Measurements from ENCODE around the gene RIF1. TPM values are rescaled to one million over a fixed set of nuclear protein-coding genes. Genes with fewer than 3 reads are reported as not detected.

RIF1 gene
- total and polyA plus RNA-seq, 5 donors from 2014 or later = 19.0 to 40.2 (median 25.3) TPM

GRCh38 chr2:151475071-151475470, 65.4 kb downstream of the RIF1 start:
- Histone ChIP-seq H3K4me1 (ENCODE audit: control insufficient read depth, insufficient read depth, low read length, poor library complexity, severe bottlenecking) (no peaks in the 10 kb centered on the region), H3K27ac (ENCODE audit: insufficient read depth, low read length, poor library complexity, severe bottlenecking) (no peak overlapping the region), H3K27me3 (ENCODE audit: control insufficient read depth, insufficient read depth, low read length) (no peaks in the 10 kb centered on the region), H3K36me3 (ENCODE audit: control insufficient read depth, insufficient read depth, low read length) (peaks cover 53% of the 10 kb centered on the region), H3K4me3 (ENCODE audit: low read depth, low read length) (no peak overlapping the region), H3K9me3 (ENCODE audit: control insufficient read depth in 2 of 2, low read length in 2 of 2) (no peaks in the 10 kb centered on the region)
- Mint-ChIP-seq H3K9me3 (peaks cover 0 to 2% (median 0%) of the 10 kb centered on the region in 7 donors), H3K27ac (no peak overlapping the region), H3K27me3 (no peaks in the 10 kb centered on the region), H3K4me1 (peaks cover 0 to 10% (median 8%) of the 10 kb centered on the region in 4 donors), H3K36me3 (peaks cover 39% of the 10 kb centered on the region), H3K4me3 (no peak overlapping the region)
- ATAC-seq (ENCODE audit: low read depth in 2 of 2) = no peak
- DNase-seq = peak in 1 of 3 donors; percentile 7

- Histone ChIP-seq H3K36me3 (ENCODE audit: control insufficient read depth, insufficient read depth, low read length) (peaks cover 47% of the 10 kb centered on the region), H3K4me3 (ENCODE audit: low read depth, low read length) (no peak overlapping the region), H3K9me3 (ENCODE audit: control insufficient read depth in 2 of 2, low read length in 2 of 2) (no peaks in the 10 kb centered on the region), H3K27ac (ENCODE audit: insufficient read depth, low read length, poor library complexity, severe bottlenecking) (no peak overlapping the region), H3K27me3 (ENCODE audit: control insufficient read depth, insufficient read depth, low read length) (no peaks in the 10 kb centered on the region), H3K4me1 (ENCODE audit: control insufficient read depth, insufficient read depth, low read length, poor library complexity, severe bottlenecking) (no peaks in the 10 kb centered on the region)
- no peak for ATAC-seq (ENCODE audit: low read depth in 2 of 2)
- Mint-ChIP-seq H3K4me3 (no peak overlapping the region), H3K36me3 (peaks cover 39% of the 10 kb centered on the region), H3K27ac (no peak overlapping the region), H3K9me3 (peaks cover 0 to 2% (median 0%) of the 10 kb centered on the region in 7 donors), H3K27me3 (no peaks in the 10 kb centered on the region), H3K4me1 (peaks cover under 1 to 15% (median 10%) of the 10 kb centered on the region in 4 donors)
- DNase-seq = no peak
Observed at GRCh38 chr2:151476287-151476686, 66.6 kb downstream of the RIF1 start.

- H3K4me1 ChIP-seq (ENCODE audit: control insufficient read depth, insufficient read depth, low read length, poor library complexity, severe bottlenecking) = no peaks in the 10 kb centered on the region
- no peak overlapping the region for H3K4me3 Mint-ChIP-seq
- no peak overlapping the region for H3K27ac ChIP-seq (ENCODE audit: insufficient read depth, low read length, poor library complexity, severe bottlenecking)
- DNase-seq (no peak), ATAC-seq (ENCODE audit: low read depth in 2 of 2) (no peak)
- no peaks in the 10 kb centered on the region for H3K9me3 Mint-ChIP-seq
- H3K27me3 ChIP-seq (ENCODE audit: control insufficient read depth, insufficient read depth, low read length) = no peaks in the 10 kb centered on the region
- H3K27me3 Mint-ChIP-seq = no peaks in the 10 kb centered on the region
- no peak overlapping the region for H3K27ac Mint-ChIP-seq
- H3K36me3 ChIP-seq (ENCODE audit: control insufficient read depth, insufficient read depth, low read length) = peaks cover 47% of the 10 kb centered on the region
- no peaks in the 10 kb centered on the region for H3K9me3 ChIP-seq (ENCODE audit: control insufficient read depth in 2 of 2, low read length in 2 of 2)
- peaks cover 0 to 23% (median 8%) of the 10 kb centered on the region in 4 donors for H3K4me1 Mint-ChIP-seq
- H3K4me3 ChIP-seq (ENCODE audit: low read depth, low read length) = no peak overlapping the region
- peaks cover 36% of the 10 kb centered on the region for H3K36me3 Mint-ChIP-seq
Observed at GRCh38 chr2:151478011-151478410, 68.3 kb downstream of the RIF1 start.

- Mint-ChIP-seq H3K4me1 (peaks cover 3 to 19% (median 8%) of the 10 kb centered on the region in 4 donors), H3K27ac (peak overlapping the region in 1 of 3 donors; percentile 80), H3K27me3 (no peaks in the 10 kb centered on the region), H3K9me3 (no peaks in the 10 kb centered on the region), H3K4me3 (no peak overlapping the region), H3K36me3 (peaks cover 45% of the 10 kb centered on the region)
- Histone ChIP-seq H3K9me3 (ENCODE audit: control insufficient read depth in 2 of 2, low read length in 2 of 2) (no peaks in the 10 kb centered on the region), H3K4me1 (ENCODE audit: control insufficient read depth, insufficient read depth, low read length, poor library complexity, severe bottlenecking) (no peaks in the 10 kb centered on the region), H3K27ac (ENCODE audit: insufficient read depth, low read length, poor library complexity, severe bottlenecking) (no peak overlapping the region), H3K27me3 (ENCODE audit: control insufficient read depth, insufficient read depth, low read length) (no peaks in the 10 kb centered on the region), H3K4me3 (ENCODE audit: low read depth, low read length) (no peak overlapping the region), H3K36me3 (ENCODE audit: control insufficient read depth, insufficient read depth, low read length) (peaks cover 21% of the 10 kb centered on the region)
- no peak for DNase-seq
- no peak for ATAC-seq (ENCODE audit: low read depth in 2 of 2)
Observed at GRCh38 chr2:151481744-151482143, 72.0 kb downstream of the RIF1 start.

GRCh38 chr2:151482171-151482725, 72.5 kb downstream of the RIF1 start:
- no peak overlapping the region for H3K27ac ChIP-seq (ENCODE audit: insufficient read depth, low read length, poor library complexity, severe bottlenecking)
- peak overlapping the region in 2 of 3 donors; percentile 18 to 80 for H3K27ac Mint-ChIP-seq
- H3K4me3 ChIP-seq (ENCODE audit: low read depth, low read length) = no peak overlapping the region
- no peaks in the 10 kb centered on the region for H3K27me3 Mint-ChIP-seq
- no peaks in the 10 kb centered on the region for H3K9me3 Mint-ChIP-seq
- H3K27me3 ChIP-seq (ENCODE audit: control insufficient read depth, insufficient read depth, low read length) = no peaks in the 10 kb centered on the region
- H3K4me3 Mint-ChIP-seq = no peak overlapping the region
- peaks cover 45% of the 10 kb centered on the region for H3K36me3 Mint-ChIP-seq
- DNase-seq (no peak), ATAC-seq (ENCODE audit: low read depth in 2 of 2) (no peak)
- no peaks in the 10 kb centered on the region for H3K9me3 ChIP-seq (ENCODE audit: control insufficient read depth in 2 of 2, low read length in 2 of 2)
- no peaks in the 10 kb centered on the region for H3K4me1 ChIP-seq (ENCODE audit: control insufficient read depth, insufficient read depth, low read length, poor library complexity, severe bottlenecking)
- H3K36me3 ChIP-seq (ENCODE audit: control insufficient read depth, insufficient read depth, low read length) = peaks cover 18% of the 10 kb centered on the region
- H3K4me1 Mint-ChIP-seq = peaks cover 3 to 19% (median 8%) of the 10 kb centered on the region in 4 donors

GRCh38 chr2:151483546-151483945, 73.8 kb downstream of the RIF1 start:
- H3K9me3 Mint-ChIP-seq = no peaks in the 10 kb centered on the region
- H3K36me3 Mint-ChIP-seq = peaks cover 42% of the 10 kb centered on the region

GRCh38 chr2:151484100-151484499, 74.4 kb downstream of the RIF1 start:
- Mint-ChIP-seq H3K9me3 (no peaks in the 10 kb centered on the region), H3K4me1 (peaks cover 3 to 12% (median 8%) of the 10 kb centered on the region in 4 donors), H3K36me3 (peaks cover 36% of the 10 kb centered on the region), H3K27ac (no peak overlapping the region), H3K27me3 (no peaks in the 10 kb centered on the region), H3K4me3 (no peak overlapping the region)
- Histone ChIP-seq H3K36me3 (ENCODE audit: control insufficient read depth, insufficient read depth, low read length) (peaks cover 11% of the 10 kb centered on the region), H3K27me3 (ENCODE audit: control insufficient read depth, insufficient read depth, low read length) (no peaks in the 10 kb centered on the region), H3K9me3 (ENCODE audit: control insufficient read depth in 2 of 2, low read length in 2 of 2) (no peaks in the 10 kb centered on the region), H3K27ac (ENCODE audit: insufficient read depth, low read length, poor library complexity, severe bottlenecking) (no peak overlapping the region), H3K4me1 (ENCODE audit: control insufficient read depth, insufficient read depth, low read length, poor library complexity, severe bottlenecking) (no peaks in the 10 kb centered on the region), H3K4me3 (ENCODE audit: low read depth, low read length) (no peak overlapping the region)
- ATAC-seq (ENCODE audit: low read depth in 2 of 2) (no peak), DNase-seq (no peak)

More at GRCh38 chr2:151483546-151483945, 73.8 kb downstream of the RIF1 start:
- H3K9me3 ChIP-seq (ENCODE audit: control insufficient read depth in 2 of 2, low read length in 2 of 2) = no peaks in the 10 kb centered on the region
- H3K36me3 ChIP-seq (ENCODE audit: control insufficient read depth, insufficient read depth, low read length) = peaks cover 11% of the 10 kb centered on the region
- DNase-seq = no peak
- no peak for ATAC-seq (ENCODE audit: low read depth in 2 of 2)
- no peak overlapping the region for H3K27ac ChIP-seq (ENCODE audit: insufficient read depth, low read length, poor library complexity, severe bottlenecking)
- Mint-ChIP-seq H3K27ac (no peak overlapping the region), H3K27me3 (no peaks in the 10 kb centered on the region), H3K4me3 (no peak overlapping the region), H3K4me1 (peaks cover 3 to 18% (median 8%) of the 10 kb centered on the region in 4 donors)
- no peaks in the 10 kb centered on the region for H3K27me3 ChIP-seq (ENCODE audit: control insufficient read depth, insufficient read depth, low read length)
- no peak overlapping the region for H3K4me3 ChIP-seq (ENCODE audit: low read depth, low read length)
- H3K4me1 ChIP-seq (ENCODE audit: control insufficient read depth, insufficient read depth, low read length, poor library complexity, severe bottlenecking) = no peaks in the 10 kb centered on the region

GRCh38 chr2:151486053-151486452, 76.4 kb downstream of the RIF1 start:
- H3K4me3 ChIP-seq (ENCODE audit: low read depth, low read length) = no peak overlapping the region
- DNase-seq = no peak
- H3K36me3 ChIP-seq (ENCODE audit: control insufficient read depth, insufficient read depth, low read length) = peaks cover 8% of the 10 kb centered on the region
- H3K4me1 ChIP-seq (ENCODE audit: control insufficient read depth, insufficient read depth, low read length, poor library complexity, severe bottlenecking) = no peaks in the 10 kb centered on the region
- Mint-ChIP-seq H3K4me3 (no peak overlapping the region), H3K27me3 (no peaks in the 10 kb centered on the region), H3K27ac (no peak overlapping the region), H3K4me1 (peaks cover 3 to 12% (median 5%) of the 10 kb centered on the region in 4 donors), H3K36me3 (peaks cover 40% of the 10 kb centered on the region), H3K9me3 (no peaks in the 10 kb centered on the region)
- no peaks in the 10 kb centered on the region for H3K27me3 ChIP-seq (ENCODE audit: control insufficient read depth, insufficient read depth, low read length)
- H3K9me3 ChIP-seq (ENCODE audit: control insufficient read depth in 2 of 2, low read length in 2 of 2) = no peaks in the 10 kb centered on the region
- no peak for ATAC-seq (ENCODE audit: low read depth in 2 of 2)
- no peak overlapping the region for H3K27ac ChIP-seq (ENCODE audit: insufficient read depth, low read length, poor library complexity, severe bottlenecking)
